GM18499 (cell line): Measurements from ENCODE around the gene NUB1.

Source experiments
- ATAC-seq: cut with Tn5 transposase; IDR thresholded peaks from one replicate; pipeline ENCODE4 v1.9.1; 2021; ENCODE audit warnings: moderate number of reproducible peaks; ENCODE audit not compliant: insufficient read depth, unreplicated experiment

The NUB1 gene

GRCh38 chr7:151374726-151375125, 33.1 kb downstream of the NUB1 start:
- no peak for ATAC-seq

DNA sequence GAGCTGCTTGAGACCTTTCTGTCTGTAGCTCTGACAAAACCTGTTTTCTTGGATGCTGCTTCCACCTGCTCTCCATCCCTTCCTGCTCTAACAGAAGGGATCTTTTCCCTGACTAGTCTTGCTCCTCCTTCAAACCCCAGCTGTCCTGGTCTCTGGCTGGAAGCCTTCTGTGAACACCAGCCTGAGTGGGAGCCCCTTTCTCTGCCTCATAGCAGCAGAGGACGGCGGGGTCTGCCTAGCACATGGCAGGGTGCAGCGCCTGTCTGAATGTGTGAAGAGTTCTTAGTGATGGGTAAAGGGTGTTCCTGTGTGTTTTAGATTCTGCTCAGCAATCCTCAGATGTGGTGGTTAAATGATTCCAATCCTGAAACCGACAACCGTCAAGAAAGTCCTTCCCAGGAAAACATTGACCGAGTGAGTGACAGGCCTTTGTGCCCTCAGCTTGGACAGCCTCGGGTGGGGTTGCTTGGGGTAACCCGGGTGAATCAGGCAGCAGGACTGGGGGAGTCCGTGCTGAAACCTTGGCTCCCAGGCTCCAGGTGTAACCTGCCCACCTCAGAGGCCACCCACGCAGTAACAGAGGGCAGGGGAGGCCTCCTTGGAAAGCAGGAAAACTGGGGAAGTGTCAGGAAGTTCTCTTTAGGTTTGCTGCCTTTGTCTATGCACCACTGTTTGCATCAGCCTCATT, 34.1 kb downstream of the NUB1 start:
- no peak for ATAC-seq

- ATAC-seq = no peak
These were observed 34.7 kb downstream of the NUB1 start for GRCh38 chr7:151376218-151376902.

DNA sequence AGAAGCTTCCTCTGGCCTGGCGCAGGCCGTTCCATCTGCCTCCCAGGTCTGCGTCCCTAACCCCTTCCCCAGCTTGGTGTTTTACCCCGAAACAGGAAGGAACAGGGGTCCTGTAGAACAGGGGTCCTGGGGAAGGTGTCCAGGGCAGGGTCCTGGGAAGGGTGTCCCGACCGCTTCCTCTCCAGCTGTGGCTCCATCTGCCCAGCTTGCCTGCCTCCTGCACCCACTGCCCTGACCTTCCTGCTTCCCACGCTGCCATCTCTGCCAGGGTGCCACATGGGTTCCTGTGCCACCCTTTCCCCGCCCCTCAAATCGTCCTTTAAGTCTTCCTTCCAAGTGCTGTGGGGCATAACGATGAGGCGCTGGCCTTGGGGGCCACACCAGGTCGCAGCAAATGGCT, 35.8 kb downstream of the NUB1 start:
- ATAC-seq = no peak

GRCh38 chr7:151378011-151378410, 36.4 kb downstream of the NUB1 start:
- ATAC-seq = no peak

DNA sequence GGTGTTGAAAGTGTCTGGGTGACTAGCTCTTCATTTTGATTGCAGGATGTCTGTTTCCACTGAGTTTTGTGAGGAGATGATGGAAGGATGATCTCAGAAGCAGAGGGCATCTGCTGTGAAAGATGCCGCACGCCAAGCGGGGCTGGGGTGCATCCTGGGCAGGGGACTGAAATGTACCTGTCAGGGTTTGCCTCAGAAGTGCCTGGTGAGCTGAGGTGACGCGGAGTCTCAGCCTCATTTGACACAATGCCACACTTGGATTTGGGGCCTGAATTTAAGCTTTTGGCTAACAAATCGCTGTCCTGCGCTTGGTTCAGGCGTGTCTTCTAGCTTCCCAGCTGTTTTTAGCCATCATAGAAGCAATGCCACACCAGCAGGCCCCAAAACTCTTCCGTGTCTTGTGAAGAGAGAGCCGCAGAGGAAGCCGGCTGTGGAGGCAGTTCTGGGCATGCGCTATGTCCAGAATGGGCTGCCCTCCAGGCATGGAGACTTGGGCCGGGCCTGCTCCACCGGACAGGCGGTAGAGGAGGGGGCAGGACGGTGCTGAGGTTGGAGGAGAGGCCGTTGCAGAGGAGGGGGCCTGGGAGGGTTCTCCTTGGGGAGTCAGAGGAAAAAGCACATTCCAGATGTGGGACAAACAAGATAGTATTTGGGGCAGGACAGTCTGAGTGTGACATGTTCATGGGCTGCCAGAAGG, 37.0 kb downstream of the NUB1 start:
- ATAC-seq = no peak

GRCh38 chr7:151379193-151379520, 37.5 kb downstream of the NUB1 start:
- ATAC-seq = no peak

GRCh38 chr7:151379534-151380198, 38.1 kb downstream of the NUB1 start:
- no peak for ATAC-seq

- ATAC-seq = no peak
These were observed 38.8 kb downstream of the NUB1 start for GRCh38 chr7:151380199-151381097.

DNA sequence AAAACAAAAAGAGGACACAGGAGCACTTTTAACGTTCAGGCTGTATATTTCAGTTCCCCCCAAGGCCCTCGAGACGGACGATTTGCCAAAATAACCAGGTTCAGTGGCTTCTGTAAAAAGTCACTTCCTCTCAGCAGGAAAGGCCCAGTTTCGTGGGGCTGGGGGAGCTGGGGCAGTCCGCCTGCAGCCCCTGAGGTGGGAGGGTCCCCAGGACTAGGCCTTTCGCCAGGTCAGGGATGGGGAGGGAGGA, 39.4 kb downstream of the NUB1 start:
- ATAC-seq = no peak

- no peak for ATAC-seq
These were observed 39.9 kb downstream of the NUB1 start for GRCh38 chr7:151381348-151382078.

DNA sequence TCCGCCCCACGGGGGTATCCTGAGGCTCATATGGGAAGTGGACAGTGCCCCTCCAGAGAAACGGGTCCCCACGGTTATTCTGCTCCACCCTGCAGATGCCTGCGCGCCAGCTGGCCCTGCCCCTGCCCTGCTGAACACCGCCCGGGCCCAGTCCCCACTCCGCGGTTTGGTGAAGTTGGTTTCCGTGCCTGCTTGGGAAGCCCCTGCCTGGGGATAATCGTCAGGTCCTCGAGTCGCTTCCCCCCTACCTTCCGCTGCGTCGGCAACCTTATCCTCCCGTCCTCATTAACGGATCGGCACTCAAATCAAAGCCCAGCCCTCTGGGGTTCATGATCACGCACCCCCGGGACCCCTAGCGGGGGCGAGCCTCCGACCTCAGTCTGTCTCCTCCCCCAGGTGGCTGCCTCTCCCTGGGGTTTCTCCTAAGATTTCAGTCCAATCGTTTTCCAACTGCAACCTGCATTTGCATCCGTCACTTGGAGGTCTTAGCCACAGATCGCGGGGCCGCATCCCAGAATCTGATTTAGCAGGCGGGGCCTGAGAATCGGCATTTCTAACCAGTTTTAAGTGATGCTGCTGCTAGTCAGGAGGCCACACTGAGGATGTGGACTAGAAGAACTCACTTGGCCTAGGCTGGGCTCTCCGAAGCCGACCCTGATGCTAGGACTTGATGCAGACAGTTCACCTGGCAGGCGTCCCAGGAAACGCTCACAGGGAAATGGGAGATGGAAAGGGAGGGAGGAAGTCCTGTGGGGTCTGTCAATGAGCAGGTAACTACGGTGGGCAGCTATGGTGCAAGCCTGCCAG, 40.7 kb downstream of the NUB1 start:
- no peak for ATAC-seq

DNA sequence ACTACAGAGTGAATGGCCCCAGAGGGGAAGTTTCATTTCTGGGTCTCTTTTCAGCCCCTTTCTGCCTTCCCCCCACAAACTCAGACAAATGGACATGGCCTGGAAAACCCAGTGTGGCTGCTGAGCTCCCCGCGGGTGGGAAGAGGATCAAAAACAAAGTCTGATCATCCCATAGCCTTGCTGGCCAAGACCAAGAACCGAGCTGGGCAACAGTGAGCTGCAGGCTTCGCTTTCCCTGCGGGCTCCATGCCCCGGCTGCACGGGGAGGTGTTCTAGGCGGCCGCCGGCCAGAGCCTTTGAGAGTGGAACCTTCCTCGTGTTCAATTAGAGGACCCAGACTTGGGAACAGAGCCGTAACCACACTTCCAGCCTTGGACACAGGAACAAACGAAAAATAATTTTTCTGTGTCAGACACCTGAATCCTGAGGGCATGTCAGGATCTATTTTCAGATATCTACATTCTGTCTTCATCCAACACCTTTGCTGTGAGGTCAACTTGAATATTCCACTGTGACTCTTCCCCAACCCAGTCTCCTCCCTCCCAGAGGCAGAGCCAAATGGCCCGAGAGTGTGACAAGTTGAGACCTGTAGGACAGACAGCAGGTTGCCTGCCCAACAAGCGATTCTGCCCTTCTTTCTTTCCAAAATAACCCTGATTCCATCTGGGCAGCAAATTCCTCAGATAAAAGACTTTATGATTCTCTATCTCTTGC, 42.2 kb downstream of the NUB1 start:
- no peak for ATAC-seq

DNA sequence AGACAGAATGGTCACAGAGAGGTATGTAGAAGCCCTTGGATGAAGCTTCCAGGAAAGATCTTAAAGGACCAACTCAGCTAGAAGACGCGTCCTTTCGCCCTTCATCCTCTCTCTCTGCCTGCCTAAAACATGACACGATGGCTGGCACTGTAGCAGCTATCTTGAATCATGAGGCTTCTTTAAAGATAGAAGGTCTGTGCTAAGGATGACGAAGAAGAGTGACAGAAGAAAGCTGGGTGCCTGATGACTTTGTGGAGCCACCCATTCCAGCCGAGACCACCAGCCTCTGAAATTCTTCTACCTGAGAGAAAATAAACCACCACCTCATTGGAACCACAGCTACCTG, 42.7 kb downstream of the NUB1 start:
- no peak for ATAC-seq

DNA sequence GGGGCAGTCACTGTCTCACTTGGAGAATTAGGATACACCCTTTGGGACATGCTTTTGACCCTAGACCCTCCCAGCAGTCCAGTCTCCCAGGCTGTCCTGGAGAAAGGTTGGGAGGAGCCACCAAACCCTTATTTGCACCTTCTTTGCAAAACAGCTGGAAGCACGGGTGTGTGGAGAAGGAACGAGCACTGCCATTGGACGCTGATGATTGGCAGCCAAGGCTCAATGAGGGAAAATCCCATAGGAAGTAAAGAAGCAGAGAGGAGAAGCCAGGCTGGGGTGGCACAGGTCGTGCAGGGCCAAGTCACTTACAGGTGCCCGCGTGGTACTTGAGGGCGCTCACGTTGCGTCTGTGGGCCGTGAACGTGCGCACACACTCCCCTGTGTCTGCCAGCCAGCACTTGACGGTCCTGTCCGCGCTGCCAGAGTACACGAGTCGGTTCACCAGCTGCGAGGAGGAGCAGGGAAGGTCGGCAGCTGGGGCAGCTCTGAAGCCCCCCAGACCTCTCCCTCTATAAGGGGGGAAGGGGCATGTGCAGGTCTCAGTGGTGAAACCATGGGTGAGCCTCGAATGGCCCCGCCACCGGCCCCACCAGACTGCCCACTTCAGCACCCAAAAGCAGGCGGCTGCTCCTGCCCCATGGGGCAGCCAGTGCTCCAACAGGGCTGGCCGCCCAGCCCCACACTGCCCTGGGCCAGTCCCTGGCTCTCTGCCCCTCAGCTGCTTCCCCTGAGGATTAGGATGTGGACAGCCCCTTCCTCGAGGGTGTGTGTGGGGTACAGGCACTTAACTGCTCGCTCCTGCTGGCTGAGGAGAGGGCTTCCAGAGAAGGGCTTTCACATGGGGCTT, 43.4 kb downstream of the NUB1 start:
- no peak for ATAC-seq

- ATAC-seq = no peak
These were observed 44.2 kb downstream of the NUB1 start for GRCh38 chr7:151385626-151386300.
